Measurements from ENCODE around the gene OSTF1. TPM values are rescaled to one million over a fixed set of nuclear protein-coding genes. Genes with fewer than 3 reads are reported as not detected.

OSTF1 gene
- total and polyA plus RNA-seq, 2 experiments from 2014 or later = 15.6 to 24.0 TPM

DNA sequence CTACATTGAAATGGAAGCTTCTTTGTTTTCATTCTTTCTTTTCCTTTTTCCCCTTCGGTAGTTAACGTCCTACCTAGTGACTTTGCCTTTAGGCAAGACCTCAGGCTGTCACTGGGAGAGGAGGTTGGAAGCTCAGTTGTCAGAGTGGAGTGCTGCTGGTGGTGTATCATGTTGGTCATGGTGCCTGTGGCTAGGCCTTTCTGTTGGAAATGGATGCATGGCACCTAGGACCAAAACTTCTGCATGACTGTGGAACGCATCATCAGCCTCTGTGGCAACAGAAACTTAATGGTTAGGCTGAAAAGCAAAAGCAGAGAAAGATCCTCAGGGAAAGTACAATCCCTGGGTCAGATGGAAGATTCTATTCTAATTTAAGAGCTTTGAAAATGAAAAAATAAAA, 57.9 kb downstream of the OSTF1 start (continued):
- no peak for TF ChIP-seq CTCF (conservative IDR thresholded peaks at IDR 0.05; ENCODE audit: low read depth in 2 of 2)
- no peak for TF ChIP-seq STAT1 (IDR thresholded peaks at IDR 0.05; ENCODE audit: unreplicated experiment)
- TF ChIP-seq EZH2 (IDR thresholded peaks at IDR 0.05; ENCODE audit: low read depth, unreplicated experiment) = no peak

- H3K27ac Mint-ChIP-seq = no peak overlapping the region
- H3F3A ChIP-seq (replicated peaks; ENCODE audit: low read depth) = no peaks in the 10 kb centered on the region
- H3K9me2 ChIP-seq (ENCODE audit: insufficient read depth) = no peaks in the 10 kb centered on the region
- H3K9me3 Mint-ChIP-seq = peaks cover 9% of the 10 kb centered on the region
- H3K4me3 ChIP-seq = no peak overlapping the region
- H2AFZ ChIP-seq = no peak overlapping the region
- H3K27me3 ChIP-seq (ENCODE audit: insufficient read depth) = no peaks in the 10 kb centered on the region
- H3K36me3 Mint-ChIP-seq (ENCODE audit: low read depth) = peaks cover 21% of the 10 kb centered on the region
- H4K20me1 ChIP-seq (replicated peaks; ENCODE audit: insufficient read depth) = no peaks in the 10 kb centered on the region; the same call in 1 of the 2 replicates
- no peak overlapping the region for H3K4me3 Mint-ChIP-seq
- H3K27ac ChIP-seq (ENCODE audit: low read depth) = no peak overlapping the region
- H3K4me1 ChIP-seq (ENCODE audit: insufficient read depth) = no peaks in the 10 kb centered on the region
- H3K4me2 ChIP-seq = no peak overlapping the region
- H3K4me1 Mint-ChIP-seq = peaks cover 3% of the 10 kb centered on the region; the same call in 1 of the 3 replicates
- H3K79me2 ChIP-seq (replicated peaks; ENCODE audit: insufficient read depth) = no peaks in the 10 kb centered on the region
- ATAC-seq (no peak), DNase-seq (ENCODE audit: low spot score) (no peak)
- no peaks in the 10 kb centered on the region for H3K36me3 ChIP-seq (ENCODE audit: insufficient read depth)
- H3K27me3 Mint-ChIP-seq (ENCODE audit: insufficient read depth, low read depth, poor library complexity) = peaks cover 4% of the 10 kb centered on the region
- TF ChIP-seq JUNB (IDR thresholded peaks at IDR 0.05; ENCODE audit: unreplicated experiment) (no peak), REST (IDR thresholded peaks at IDR 0.05; ENCODE audit: unreplicated experiment) (no peak), ETS1 (IDR thresholded peaks at IDR 0.05) (no peak), EZH2phosphoT487 (IDR thresholded peaks at IDR 0.05; ENCODE audit: unreplicated experiment) (no peak), EZH2 (IDR thresholded peaks at IDR 0.05; ENCODE audit: low read depth, unreplicated experiment) (no peak), ZNF331 (CRISPR knock-in tag; IDR thresholded peaks at IDR 0.05; ENCODE audit: low read depth) (no peak), CTCF (conservative IDR thresholded peaks at IDR 0.05; ENCODE audit: low read depth in 2 of 2) (no peak), ZNF114 (CRISPR knock-in tag; IDR thresholded peaks at IDR 0.05) (no peak)
- TF ChIP-seq, protein P1, sequence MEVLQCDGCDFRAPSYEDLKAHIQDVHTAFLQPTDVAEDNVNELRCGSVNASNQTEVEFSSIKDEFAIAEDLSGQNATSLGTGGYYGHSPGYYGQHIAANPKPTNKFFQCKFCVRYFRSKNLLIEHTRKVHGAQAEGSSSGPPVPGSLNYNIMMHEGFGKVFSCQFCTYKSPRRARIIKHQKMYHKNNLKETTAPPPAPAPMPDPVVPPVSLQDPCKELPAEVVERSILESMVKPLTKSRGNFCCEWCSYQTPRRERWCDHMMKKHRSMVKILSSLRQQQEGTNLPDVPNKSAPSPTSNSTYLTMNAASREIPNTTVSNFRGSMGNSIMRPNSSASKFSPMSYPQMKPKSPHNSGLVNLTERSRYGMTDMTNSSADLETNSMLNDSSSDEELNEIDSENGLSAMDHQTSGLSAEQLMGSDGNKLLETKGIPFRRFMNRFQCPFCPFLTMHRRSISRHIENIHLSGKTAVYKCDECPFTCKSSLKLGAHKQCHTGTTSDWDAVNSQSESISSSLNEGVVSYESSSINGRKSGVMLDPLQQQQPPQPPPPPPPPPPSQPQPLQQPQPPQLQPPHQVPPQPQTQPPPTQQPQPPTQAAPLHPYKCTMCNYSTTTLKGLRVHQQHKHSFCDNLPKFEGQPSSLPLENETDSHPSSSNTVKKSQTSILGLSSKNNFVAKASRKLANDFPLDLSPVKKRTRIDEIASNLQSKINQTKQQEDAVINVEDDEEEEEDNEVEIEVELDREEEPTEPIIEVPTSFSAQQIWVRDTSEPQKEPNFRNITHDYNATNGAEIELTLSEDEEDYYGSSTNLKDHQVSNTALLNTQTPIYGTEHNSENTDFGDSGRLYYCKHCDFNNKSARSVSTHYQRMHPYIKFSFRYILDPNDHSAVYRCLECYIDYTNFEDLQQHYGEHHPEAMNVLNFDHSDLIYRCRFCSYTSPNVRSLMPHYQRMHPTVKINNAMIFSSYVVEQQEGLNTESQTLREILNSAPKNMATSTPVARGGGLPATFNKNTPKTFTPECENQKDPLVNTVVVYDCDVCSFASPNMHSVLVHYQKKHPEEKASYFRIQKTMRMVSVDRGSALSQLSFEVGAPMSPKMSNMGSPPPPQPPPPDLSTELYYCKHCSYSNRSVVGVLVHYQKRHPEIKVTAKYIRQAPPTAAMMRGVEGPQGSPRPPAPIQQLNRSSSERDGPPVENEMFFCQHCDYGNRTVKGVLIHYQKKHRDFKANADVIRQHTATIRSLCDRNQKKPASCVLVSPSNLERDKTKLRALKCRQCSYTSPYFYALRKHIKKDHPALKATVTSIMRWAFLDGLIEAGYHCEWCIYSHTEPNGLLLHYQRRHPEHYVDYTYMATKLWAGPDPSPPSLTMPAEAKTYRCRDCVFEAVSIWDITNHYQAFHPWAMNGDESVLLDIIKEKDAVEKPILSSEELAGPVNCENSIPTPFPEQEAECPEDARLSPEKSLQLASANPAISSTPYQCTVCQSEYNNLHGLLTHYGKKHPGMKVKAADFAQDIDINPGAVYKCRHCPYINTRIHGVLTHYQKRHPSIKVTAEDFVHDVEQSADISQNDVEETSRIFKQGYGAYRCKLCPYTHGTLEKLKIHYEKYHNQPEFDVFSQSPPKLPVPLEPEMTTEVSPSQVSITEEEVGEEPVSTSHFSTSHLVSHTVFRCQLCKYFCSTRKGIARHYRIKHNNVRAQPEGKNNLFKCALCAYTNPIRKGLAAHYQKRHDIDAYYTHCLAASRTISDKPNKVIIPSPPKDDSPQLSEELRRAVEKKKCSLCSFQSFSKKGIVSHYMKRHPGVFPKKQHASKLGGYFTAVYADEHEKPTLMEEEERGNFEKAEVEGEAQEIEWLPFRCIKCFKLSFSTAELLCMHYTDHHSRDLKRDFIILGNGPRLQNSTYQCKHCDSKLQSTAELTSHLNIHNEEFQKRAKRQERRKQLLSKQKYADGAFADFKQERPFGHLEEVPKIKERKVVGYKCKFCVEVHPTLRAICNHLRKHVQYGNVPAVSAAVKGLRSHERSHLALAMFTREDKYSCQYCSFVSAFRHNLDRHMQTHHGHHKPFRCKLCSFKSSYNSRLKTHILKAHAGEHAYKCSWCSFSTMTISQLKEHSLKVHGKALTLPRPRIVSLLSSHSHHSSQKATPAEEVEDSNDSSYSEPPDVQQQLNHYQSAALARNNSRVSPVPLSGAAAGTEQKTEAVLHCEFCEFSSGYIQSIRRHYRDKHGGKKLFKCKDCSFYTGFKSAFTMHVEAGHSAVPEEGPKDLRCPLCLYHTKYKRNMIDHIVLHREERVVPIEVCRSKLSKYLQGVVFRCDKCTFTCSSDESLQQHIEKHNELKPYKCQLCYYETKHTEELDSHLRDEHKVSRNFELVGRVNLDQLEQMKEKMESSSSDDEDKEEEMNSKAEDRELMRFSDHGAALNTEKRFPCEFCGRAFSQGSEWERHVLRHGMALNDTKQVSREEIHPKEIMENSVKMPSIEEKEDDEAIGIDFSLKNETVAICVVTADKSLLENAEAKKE (CRISPR knock-in tag; IDR thresholded peaks at IDR 0.05) = no peak
Measured at GRCh38 chr9:75147638-75148037, 59.3 kb downstream of the OSTF1 start.
